ENCODE results near the gene DOCK6.
A peak's percentile ranks its signal among the peaks of the same experiment; 100 is the strongest.

The DOCK6 gene

GRCh38 chr19:11288349-11288748 lies 26.0 kb upstream of the DOCK6 start:
- DNase-seq (ENCODE audit: low spot score in 2 of 2): no peak

GRCh38 chr19:11286312-11286974 lies 24.1 kb upstream of the DOCK6 start:
- H3K36me3 Mint-ChIP-seq: no peaks in the 10 kb centered on the region
- no peak overlapping the region for H3K27ac Mint-ChIP-seq
- DNase-seq (ENCODE audit: low spot score in 2 of 2): no peak
- H3K4me3 Mint-ChIP-seq: no peak overlapping the region
- ATAC-seq: no peak
- no peaks in the 10 kb centered on the region for H3K9me3 Mint-ChIP-seq
- no peaks in the 10 kb centered on the region for H3K4me1 Mint-ChIP-seq

More at GRCh38 chr19:11288349-11288748, 26.0 kb upstream of the DOCK6 start:
- Mint-ChIP-seq H3K9me3 (no peaks in the 10 kb centered on the region), H3K27ac (no peak overlapping the region), H3K4me3 (no peak overlapping the region), H3K4me1 (no peaks in the 10 kb centered on the region), H3K36me3 (no peaks in the 10 kb centered on the region)
- no peak for ATAC-seq

GRCh38 chr19:11284515-11284914 lies 22.2 kb upstream of the DOCK6 start:
- peaks cover 2% of the 10 kb centered on the region for H3K9me3 Mint-ChIP-seq
- H3K27ac Mint-ChIP-seq: no peak overlapping the region
- ATAC-seq: no peak

GRCh38 chr19:11281356-11282049 lies 19.2 kb upstream of the DOCK6 start:
- Mint-ChIP-seq H3K27ac (no peak overlapping the region), H3K9me3 (peaks cover 3% of the 10 kb centered on the region), H3K4me3 (no peak overlapping the region), H3K4me1 (peaks cover 8% of the 10 kb centered on the region), H3K36me3 (no peaks in the 10 kb centered on the region)
- no peak for DNase-seq (ENCODE audit: low spot score in 2 of 2)
- ATAC-seq: no peak

More at GRCh38 chr19:11284515-11284914, 22.2 kb upstream of the DOCK6 start:
- Mint-ChIP-seq H3K4me1 (peaks cover 4% of the 10 kb centered on the region), H3K4me3 (no peak overlapping the region), H3K36me3 (no peaks in the 10 kb centered on the region)
- no peak for DNase-seq (ENCODE audit: low spot score in 2 of 2)

- H3K9me3 Mint-ChIP-seq: peaks cover 3% of the 10 kb centered on the region
- peaks cover 8% of the 10 kb centered on the region for H3K4me1 Mint-ChIP-seq
- H3K36me3 Mint-ChIP-seq: no peaks in the 10 kb centered on the region
- DNase-seq (ENCODE audit: low spot score in 2 of 2) (peak in 1 of 2 donors; percentile 58), ATAC-seq (peak; percentile 65)
- H3K27ac Mint-ChIP-seq: no peak overlapping the region
- H3K4me3 Mint-ChIP-seq: peak overlapping the region; percentile 33
These were observed 17.3 kb upstream of the DOCK6 start for GRCh38 chr19:11279505-11280236.

- no peaks in the 10 kb centered on the region for H3K36me3 Mint-ChIP-seq
- peaks cover 8% of the 10 kb centered on the region for H3K4me1 Mint-ChIP-seq
- H3K4me3 Mint-ChIP-seq: no peak overlapping the region
- ATAC-seq: no peak
- DNase-seq (ENCODE audit: low spot score in 2 of 2): no peak
- no peak overlapping the region for H3K27ac Mint-ChIP-seq
- peaks cover 3% of the 10 kb centered on the region for H3K9me3 Mint-ChIP-seq
These were observed 16.3 kb upstream of the DOCK6 start for GRCh38 chr19:11278670-11279069.

GRCh38 chr19:11274533-11275086 lies 12.3 kb upstream of the DOCK6 start:
- Mint-ChIP-seq H3K4me3 (no peak overlapping the region), H3K4me1 (peaks cover 5% of the 10 kb centered on the region), H3K9me3 (peaks cover 1% of the 10 kb centered on the region), H3K36me3 (no peaks in the 10 kb centered on the region), H3K27ac (no peak overlapping the region)
- DNase-seq (ENCODE audit: low spot score in 2 of 2): no peak
- no peak for ATAC-seq

- Mint-ChIP-seq H3K36me3 (no peaks in the 10 kb centered on the region), H3K4me1 (no peaks in the 10 kb centered on the region), H3K9me3 (no peaks in the 10 kb centered on the region), H3K27ac (no peak overlapping the region), H3K4me3 (no peak overlapping the region)
- no peak for DNase-seq (ENCODE audit: low spot score in 2 of 2)
- no peak for ATAC-seq
These were observed 11.7 kb upstream of the DOCK6 start for GRCh38 chr19:11273989-11274388.

GRCh38 chr19:11273296-11273695 lies 11.0 kb upstream of the DOCK6 start:
- H3K4me3 Mint-ChIP-seq: no peak overlapping the region
- no peaks in the 10 kb centered on the region for H3K9me3 Mint-ChIP-seq
- H3K27ac Mint-ChIP-seq: no peak overlapping the region
- ATAC-seq (no peak), DNase-seq (ENCODE audit: low spot score in 2 of 2) (no peak)
- H3K36me3 Mint-ChIP-seq: no peaks in the 10 kb centered on the region
- H3K4me1 Mint-ChIP-seq: no peaks in the 10 kb centered on the region

GRCh38 chr19:11269408-11269807 lies 7.1 kb upstream of the DOCK6 start:
- no peak overlapping the region for H3K27ac Mint-ChIP-seq
- ATAC-seq (no peak), DNase-seq (ENCODE audit: low spot score in 2 of 2) (no peak)
- H3K9me3 Mint-ChIP-seq: no peaks in the 10 kb centered on the region
- H3K36me3 Mint-ChIP-seq: no peaks in the 10 kb centered on the region
- no peaks in the 10 kb centered on the region for H3K4me1 Mint-ChIP-seq
- no peak overlapping the region for H3K4me3 Mint-ChIP-seq

- Mint-ChIP-seq H3K36me3 (no peaks in the 10 kb centered on the region), H3K27ac (no peak overlapping the region), H3K4me1 (no peaks in the 10 kb centered on the region), H3K9me3 (no peaks in the 10 kb centered on the region), H3K4me3 (no peak overlapping the region)
- DNase-seq (ENCODE audit: low spot score in 2 of 2) (no peak), ATAC-seq (no peak)
These were observed 6.5 kb upstream of the DOCK6 start for GRCh38 chr19:11268783-11269267.

- Mint-ChIP-seq H3K4me1 (no peaks in the 10 kb centered on the region), H3K9me3 (no peaks in the 10 kb centered on the region), H3K27ac (peak overlapping the region; percentile 69), H3K4me3 (no peak overlapping the region), H3K36me3 (no peaks in the 10 kb centered on the region)
- no peak for ATAC-seq
- DNase-seq (ENCODE audit: low spot score in 2 of 2): no peak
These were observed 5.2 kb upstream of the DOCK6 start for GRCh38 chr19:11267316-11268085.

- no peaks in the 10 kb centered on the region for H3K36me3 Mint-ChIP-seq
- no peaks in the 10 kb centered on the region for H3K9me3 Mint-ChIP-seq
- no peaks in the 10 kb centered on the region for H3K4me1 Mint-ChIP-seq
- ATAC-seq (no peak), DNase-seq (ENCODE audit: low spot score in 2 of 2) (no peak)
- no peak overlapping the region for H3K4me3 Mint-ChIP-seq
- no peak overlapping the region for H3K27ac Mint-ChIP-seq
These were observed 3.5 kb upstream of the DOCK6 start for GRCh38 chr19:11265785-11266236.

GRCh38 chr19:11265177-11265784 lies 3.0 kb upstream of the DOCK6 start:
- no peak for DNase-seq (ENCODE audit: low spot score in 2 of 2)
- H3K27ac Mint-ChIP-seq: no peak overlapping the region
- H3K4me1 Mint-ChIP-seq: no peaks in the 10 kb centered on the region
- H3K9me3 Mint-ChIP-seq: no peaks in the 10 kb centered on the region
- H3K4me3 Mint-ChIP-seq: no peak overlapping the region
- H3K36me3 Mint-ChIP-seq: no peaks in the 10 kb centered on the region
- ATAC-seq: no peak

Measured in stimulated activated effector memory CD8-positive, alpha-beta T cell treated with anti-CD3 and anti-CD28 coated beads, Interleukin-12 subunit alpha, Interleukin-12 subunit beta, amount 100 ng/mL, for 72 hours (primary cell).